ENCODE results near the gene PHF5A.
"Not testable (repeated sequence)": the region's sequence is repeated elsewhere in the genome, so short reads cannot be mapped to it uniquely, and the experiment has no call there.

The PHF5A gene

DNA sequence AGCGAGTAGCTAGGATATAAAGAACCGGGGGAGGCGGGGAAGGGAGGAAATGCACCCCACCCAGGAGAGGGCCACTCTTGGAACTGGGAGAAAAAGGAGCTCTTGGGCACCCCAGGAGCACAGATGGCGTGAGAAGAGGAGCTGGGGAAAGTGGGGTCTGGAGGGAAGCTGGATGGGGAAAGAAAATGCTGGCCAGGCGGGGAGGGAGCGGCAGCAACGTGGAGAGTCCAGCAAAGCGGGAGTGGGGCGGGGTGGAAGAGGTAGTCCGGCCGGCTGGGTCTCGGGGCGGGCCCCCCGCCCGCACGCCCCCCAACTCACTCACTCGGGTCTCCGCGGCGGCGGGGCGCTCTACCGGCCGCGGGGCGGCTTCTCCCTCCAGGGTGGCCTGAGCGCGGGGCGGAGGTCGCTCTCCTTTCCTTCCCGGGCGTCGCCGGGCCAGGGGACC is 22.4 kb downstream of the PHF5A start:
- peak; percentile 32 for DNase-seq

DNA sequence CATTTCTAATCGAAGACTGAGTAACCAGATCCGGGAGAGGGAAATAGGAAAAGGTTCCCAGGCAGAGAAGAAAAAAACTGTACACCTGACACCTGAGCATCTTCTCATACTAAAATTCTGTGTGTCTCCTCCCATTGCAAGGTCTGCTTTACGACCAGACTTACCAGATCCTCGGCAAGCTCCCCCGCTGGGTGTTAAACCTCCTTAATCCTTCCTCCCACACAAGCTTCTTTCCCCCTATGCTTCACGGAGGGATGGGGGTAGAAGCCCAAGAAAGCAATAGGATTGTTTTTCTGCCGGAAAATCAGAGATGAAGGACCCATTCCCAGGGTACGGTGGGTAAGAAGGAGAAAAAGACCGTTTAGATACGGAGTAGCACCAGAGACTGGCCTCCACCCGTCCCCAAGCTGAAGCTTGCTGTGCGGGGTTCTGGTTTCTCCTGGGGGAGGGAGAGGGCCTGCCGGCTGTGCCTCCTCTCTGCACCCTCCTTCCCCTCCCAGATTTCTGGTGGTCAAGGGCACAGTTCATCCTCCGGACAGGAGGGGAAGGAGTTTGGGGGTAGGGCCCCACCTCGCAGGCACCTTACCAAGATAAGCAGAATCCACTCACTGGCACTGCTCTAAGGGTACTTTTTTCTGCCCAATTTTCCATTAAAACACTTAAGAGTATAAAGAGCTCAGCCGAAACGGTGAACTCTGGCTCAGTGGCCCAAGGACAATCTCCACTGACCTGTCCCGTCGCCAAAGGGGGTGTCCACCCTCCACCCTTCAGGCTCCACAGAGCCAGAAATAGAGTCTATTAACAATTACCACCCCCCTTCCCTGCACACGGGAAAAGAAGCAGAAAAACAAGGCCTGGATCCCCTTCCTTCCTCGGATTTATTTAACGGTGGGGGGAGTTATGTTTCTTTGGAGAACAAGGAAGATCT is 23.1 kb downstream of the PHF5A start:
- peak; percentile 34 for DNase-seq

DNA sequence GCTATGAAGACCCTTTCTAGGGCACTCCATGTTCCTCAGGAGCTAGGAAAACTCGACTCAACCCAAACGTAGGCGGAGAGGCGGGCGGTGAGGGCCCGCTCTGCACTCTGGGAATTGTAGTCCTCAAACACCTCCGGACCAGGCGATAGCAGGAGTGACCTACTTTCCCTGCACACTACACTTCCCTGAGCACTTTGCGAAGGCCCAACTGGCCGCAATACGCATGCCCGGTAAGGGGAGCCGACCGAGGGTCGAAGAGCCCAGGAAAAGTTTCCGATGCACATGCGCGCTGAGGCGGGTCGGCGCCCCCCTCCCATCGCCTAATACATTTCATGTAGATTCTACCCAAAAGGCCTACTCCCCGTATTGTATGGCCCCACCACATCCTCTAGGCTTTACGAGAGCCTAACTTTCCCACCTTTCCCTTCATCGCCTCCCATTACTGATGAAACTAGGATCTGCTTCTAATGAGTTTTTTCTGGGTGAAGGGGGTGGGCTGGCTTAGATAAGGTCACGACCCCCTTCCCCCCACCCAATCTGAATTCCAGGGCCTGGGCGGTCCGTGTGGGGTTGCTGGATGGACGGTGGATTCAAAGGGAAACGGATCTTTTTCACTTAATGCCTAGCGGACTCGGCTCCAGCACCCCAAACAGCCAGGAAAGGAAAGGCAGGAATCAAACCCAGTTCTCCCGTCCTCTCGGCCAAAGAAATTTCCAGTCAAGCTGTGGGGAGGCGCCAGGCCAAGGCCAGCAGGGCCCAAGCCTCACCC is 23.9 kb downstream of the PHF5A start:
- DNase-seq, result peak; percentile 96

- DNase-seq, result no peak
These were observed 26.2 kb downstream of the PHF5A start for GRCh38 chr22:41442240-41442792.

DNA sequence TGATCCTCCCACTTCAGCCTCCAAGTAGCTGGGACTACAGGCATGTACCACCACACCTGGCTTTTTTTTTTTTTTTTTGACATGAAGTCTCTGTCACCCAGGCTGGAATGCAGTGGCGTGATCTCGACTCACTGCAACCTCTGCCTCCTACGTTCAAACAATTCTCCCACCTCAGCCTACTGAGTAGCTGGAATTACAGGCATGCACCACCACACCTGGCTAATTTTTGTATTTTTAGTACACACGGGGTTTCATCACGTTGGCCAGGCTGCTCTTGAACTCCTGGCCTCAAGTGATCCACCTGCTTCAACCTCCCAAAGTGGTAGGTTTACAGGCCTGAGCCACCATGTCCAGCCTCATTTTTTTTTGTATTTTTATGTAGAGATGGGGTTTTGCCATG is 28.0 kb downstream of the PHF5A start:
- DNase-seq, result not testable (repeated sequence)

GRCh38 chr22:41437198-41437597 is 31.3 kb downstream of the PHF5A start:
- DNase-seq, result no peak

DNA sequence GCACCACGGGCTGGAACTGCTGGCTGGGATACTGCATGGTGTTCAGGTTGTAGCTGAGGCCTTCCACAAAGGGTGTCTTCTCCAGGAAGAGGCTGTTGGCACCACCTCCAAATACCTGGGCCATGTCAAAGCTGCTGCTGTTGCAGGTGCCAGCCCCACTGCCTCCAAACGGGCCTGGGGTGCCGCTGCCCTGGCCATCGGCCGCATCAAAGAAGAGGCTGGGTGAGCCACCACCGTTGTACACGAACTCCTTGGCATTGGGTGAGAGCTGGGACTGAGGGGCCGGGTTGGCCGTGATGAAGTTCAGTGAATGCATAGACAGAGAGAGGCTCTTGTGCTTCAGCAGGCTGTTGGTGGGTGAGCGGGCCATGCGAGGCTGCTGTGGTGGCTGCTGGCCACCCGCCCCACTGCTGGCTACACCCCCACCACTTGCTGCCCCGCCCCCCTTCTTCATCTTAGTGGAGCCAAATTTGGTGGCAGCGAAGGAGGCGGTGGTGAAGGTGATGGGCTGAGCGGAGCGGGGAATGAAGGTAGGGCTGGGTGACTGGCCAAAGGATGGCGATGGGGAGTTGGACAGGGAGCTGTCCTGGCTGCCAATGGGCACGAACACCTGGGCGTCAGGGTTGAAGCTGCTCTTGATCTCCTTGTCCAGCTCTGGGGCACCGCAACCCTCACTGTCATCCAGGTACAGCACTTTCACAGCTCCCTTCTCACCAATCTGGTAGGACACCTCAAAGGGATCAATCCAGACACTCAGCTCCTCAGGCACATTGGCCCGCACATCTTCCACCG is 32.0 kb downstream of the PHF5A start:
- no peak for DNase-seq

GRCh38 chr22:41435560-41435959 is 32.9 kb downstream of the PHF5A start:
- no peak for DNase-seq

DNA sequence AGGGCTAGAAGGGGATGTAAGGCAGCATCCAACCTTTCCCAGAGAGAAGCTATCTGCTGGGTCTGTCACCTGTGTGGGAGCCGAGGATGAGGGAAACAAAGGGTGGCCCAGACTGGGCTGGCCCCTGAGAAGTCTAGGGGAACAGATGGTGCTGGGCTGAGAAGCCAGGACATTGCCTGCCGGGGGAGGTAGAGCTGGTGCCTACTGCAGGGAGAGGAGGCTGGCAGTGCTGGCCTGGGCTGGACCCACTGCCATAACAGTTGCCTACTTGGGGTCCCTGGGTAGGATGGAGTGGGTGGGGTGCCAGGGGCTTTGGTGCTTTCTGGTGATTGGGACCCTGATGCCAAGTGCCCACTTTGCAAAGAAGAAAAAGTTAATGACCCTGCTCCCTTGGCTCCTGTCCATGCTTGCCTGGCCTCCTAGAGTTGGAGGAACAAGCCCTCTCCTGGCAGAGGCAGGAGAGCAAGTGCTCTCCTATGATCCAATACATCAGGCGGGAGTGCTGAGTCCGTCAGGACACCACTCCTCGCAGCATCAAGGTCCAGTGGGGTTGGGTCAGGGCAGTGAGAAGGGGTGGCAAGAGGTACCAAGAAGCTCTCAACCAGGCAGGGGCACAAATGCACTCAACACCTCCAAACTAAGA is 34.0 kb downstream of the PHF5A start:
- not testable (repeated sequence) for DNase-seq

DNA sequence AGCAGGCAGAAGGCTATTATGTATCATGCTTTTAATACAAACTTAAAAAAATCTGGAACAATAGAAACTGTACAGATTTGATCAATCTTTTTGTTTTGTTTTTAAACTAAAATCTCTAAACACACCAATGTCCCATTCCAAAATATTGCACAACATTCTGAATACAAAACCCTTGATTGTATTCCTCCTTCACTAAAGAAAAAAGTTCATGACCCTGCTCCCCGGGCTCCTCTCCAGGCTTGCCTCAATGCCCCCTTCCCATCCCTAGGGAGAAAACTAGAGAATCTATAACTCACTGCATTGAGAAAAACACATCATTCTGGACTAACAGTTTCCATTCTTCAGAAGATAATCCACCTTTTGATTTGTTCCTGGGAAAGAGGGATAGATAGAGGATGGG is 35.0 kb downstream of the PHF5A start:
- not testable (repeated sequence) for DNase-seq

GRCh38 chr22:41431656-41432055 is 36.8 kb downstream of the PHF5A start:
- DNase-seq, result no peak

DNA sequence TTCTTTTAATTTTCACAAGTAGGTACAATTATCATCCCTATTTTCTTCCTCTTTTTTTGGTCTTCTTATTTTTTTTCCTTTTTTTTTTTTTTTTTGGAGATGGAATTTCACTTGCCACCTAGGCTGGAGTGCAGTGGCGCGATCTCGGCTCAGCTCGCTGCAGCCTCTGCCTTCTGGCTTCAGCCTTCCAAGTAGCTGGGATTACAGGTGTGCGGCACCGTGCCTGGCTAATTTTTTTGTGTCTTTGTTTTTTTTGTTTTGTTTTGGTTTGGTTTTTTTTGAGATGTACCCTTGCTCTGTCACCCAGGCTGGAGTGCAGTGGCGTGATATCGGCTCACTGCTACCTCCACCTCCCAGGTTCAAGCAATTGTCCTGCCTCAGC is 38.5 kb downstream of the PHF5A start:
- no peak for DNase-seq

GRCh38 chr22:41429232-41429950 is 39.1 kb downstream of the PHF5A start:
- DNase-seq, result no peak

DNA sequence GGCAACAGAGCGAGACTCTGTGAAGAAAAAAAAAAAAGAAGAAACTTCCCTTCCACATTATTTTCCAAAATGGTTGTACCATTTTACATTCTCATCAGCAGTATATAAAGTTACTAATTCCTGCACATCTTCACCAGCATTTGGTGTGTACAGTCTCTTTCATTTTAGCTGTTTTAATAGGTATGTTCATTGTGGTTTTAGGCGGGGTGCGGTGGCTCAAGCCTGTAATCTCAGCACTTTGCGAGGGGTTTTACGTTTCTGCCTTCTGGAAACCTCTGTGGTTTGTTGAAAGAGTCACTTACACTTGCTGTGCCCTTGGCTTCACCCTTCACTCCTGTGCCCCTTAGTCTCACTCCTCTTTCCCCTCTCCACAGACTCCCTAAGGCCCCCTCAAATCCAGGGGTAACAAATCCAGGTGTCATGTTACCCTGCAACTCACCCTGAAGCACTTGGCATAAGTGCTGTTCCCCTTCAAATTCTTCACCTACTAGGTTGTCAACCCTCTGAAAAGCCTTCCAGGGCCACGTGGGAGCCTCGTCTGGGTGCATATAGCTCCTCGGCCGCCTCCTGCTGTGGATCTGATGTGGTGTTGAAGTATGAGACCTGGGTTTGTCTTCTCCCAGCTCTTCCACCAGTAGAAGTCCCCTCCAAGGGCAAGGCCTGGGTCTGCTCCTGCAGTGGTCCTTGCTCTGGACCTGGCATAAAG is 42.7 kb downstream of the PHF5A start:
- no peak for DNase-seq

GRCh38 chr22:41418717-41419116 is 49.8 kb downstream of the PHF5A start:
- no peak for DNase-seq

DNA sequence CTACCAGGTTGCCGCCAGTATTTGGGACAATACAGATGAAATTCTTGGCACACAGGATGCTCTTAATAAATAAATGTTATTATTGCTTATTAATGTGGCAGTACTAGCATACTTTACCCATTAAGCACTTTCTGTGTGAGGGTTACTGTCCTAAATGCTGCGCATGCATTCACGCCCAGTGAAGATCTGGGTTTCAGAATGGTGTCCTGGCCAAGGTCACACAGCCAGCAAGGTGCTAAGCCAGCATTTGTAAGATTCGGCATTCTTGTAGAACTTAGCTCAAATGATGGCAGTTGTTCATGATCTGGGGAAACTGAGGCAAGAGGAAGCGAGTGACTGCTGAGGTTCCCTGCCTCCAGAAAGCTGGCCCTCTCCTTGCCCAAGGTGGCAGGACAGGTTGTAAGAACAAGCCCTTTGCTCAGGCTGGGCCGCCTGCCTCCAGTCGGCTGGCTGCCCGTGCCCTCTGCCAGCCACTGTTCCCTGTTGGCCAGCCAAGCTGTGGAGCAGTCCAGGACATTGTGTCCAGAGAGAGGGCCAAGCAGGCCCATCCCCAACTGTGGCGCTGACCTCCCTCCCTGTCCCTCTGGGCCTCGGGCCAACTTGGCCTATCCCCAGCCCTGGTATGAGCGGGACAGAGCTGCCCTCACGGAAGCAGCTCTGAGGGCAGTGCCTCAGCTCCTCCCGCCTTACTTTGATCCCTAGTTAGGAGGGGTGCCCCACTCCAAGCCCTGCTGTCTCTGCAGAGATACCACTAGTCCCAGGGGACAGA is 50.7 kb downstream of the PHF5A start:
- DNase-seq, result no peak

- DNase-seq, result no peak
These were observed 52.9 kb downstream of the PHF5A start for GRCh38 chr22:41415554-41415953.

DNA sequence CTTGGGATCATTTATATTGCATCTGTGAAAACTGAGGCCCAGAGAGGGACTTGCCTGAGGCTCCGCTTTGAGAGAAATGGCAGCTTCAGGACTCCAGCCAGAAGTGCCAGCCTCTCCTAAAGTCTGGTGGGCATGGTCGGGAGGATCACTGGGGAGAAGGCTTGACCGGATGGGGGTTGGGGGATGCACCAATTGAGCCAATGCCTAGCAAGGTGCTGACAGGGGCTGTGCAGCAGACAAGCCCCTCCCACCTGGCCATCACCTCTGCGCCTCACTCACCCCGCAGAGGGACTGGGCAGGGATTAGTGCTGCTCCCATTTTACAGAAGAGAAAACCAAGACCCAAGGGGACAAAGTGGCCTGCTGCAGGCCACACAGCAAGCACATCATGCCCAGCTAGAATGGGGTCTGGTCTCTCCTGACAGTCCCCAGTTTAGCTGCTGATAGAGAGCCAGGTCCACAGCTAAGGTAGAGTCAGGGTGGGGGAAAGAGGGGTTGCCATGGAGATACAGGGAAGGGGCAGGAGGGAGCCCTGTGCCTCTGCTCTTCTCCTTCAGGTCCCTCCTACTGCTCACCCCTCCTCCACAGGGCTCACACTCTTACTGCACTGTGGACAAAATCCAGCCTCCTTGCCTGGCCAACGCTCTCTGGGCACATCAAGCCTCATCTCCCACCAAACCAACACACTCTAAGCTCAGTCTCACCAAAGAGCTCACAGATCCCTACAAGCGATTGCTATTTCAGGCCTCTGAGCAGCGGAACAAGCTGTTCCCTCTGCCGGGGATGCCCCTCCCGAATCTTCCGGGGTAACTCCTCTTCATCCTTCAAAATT is 57.3 kb downstream of the PHF5A start:
- DNase-seq, result no peak

GRCh38 chr22:41410311-41410751 is 58.2 kb downstream of the PHF5A start:
- DNase-seq, result no peak

Data from hematopoietic multipotent progenitor cell treated with erythropoietin and hydrocortisone succinate and interleukin-3 and kit ligand, for 8 days (in vitro differentiated cells).